HepG2 (cell line): ENCODE measurements around the gene METTL22. TPM values are rescaled to one million over a fixed set of nuclear protein-coding genes. Genes with fewer than 3 reads are reported as not detected.

Source experiments
- ATAC-seq: fragments of 200-7000 bp; cut with Tn5 transposase; 3 replicates; pipeline ENCODE4 v1.9.1; 2020; ENCODE audit warnings: mild to moderate bottlenecking, moderate library complexity
- BruUV-seq: library from RNA; stranded (reverse); fragments of 400-500 nt; replicated peaks from 2 replicates; lab custom pipeline; 2021; lab: Mats Ljungman, UMichigan
- CTCF ChIA-PET: fragments of 300-600 bp; formaldehyde crosslinking; extraction: SDS; loops from one replicate; lab custom pipeline; 2021; ENCODE audit warnings: low total read pairs, inconsistent platforms, low intra/inter-chr PET ratio; lab: Yijun Ruan, JAX
- POLR2A ChIA-PET: fragments of 350-600 bp; sonication (Branson Sonifier 250); formaldehyde crosslinking; loops from one replicate; lab custom pipeline; 2020; ENCODE audit warnings: antibody characterized with exemption, inconsistent platforms; lab: Yijun Ruan, JAX
- DNase-seq: peaks from one replicate; pipeline ENCODE4 v3.0.0-alpha.2; 2015; ENCODE audit warnings: low spot score
- FAIRE-seq: peaks from 3 replicates; lab custom pipeline; 2011; peaks lifted over from hg19 to GRCh38; lab: Jason Lieb, UNC
- H2AFZ ChIP-seq: one replicate; pipeline ENCODE4 v1.6.1; 2011; ENCODE audit warnings: low read length, inconsistent platforms
- H3K27ac ChIP-seq: fragments of 300-600 bp; 3 replicates; pipeline ENCODE4 v1.8.0; 2011; ENCODE audit warnings: mixed run types, mild to moderate bottlenecking, mixed read lengths, low read length, inconsistent platforms; ENCODE audit not compliant: insufficient read depth; ENCODE audit errors: extremely low read length
- H3K27me3 ChIP-seq, 2 experiments: fragments of 200-600 bp in 1 of 2; 2 replicates in 1 of 2; 3 replicates in 1 of 2; pipeline versions ENCODE4 v1.6.0 to v1.8.0; 2011; ENCODE audit warnings: low read length in 2 of 2, mild to moderate bottlenecking in 2 of 2, moderate library complexity in 2 of 2, inconsistent platforms in 1 of 2; ENCODE audit not compliant: insufficient read depth in 2 of 2, control insufficient read depth in 1 of 2
- H3K36me3 ChIP-seq, 2 experiments: fragments of 200-600 bp in 1 of 2; replicated peaks in 1 of 2; 2 replicates in 1 of 2; 3 replicates in 1 of 2; pipeline versions ENCODE4 v1.5.1 to v1.8.0; 2011; ENCODE audit warnings: low read length in 2 of 2, inconsistent platforms in 1 of 2; ENCODE audit not compliant: insufficient read depth in 2 of 2, control insufficient read depth in 1 of 2
- H3K4me1 ChIP-seq: 2 replicates; pipeline ENCODE4 v1.5.1; 2012; ENCODE audit warnings: low read length, inconsistent platforms; ENCODE audit not compliant: insufficient read depth
- H3K4me2 ChIP-seq: 2 replicates; pipeline ENCODE4 v1.6.0; 2011; ENCODE audit warnings: low read depth, low read length, inconsistent platforms
- H3K4me3 ChIP-seq, 3 experiments: fragments of 200-600 bp in 1 of 3; sonication (generic), shearing (Covaris generic) in 1 of 3; replicated peaks in 1 of 3; 2 replicates each; pipeline ENCODE4 v1.5.1; 2011 to 2016; ENCODE audit warnings: low read length in 3 of 3, inconsistent platforms in 2 of 3, low read depth in 2 of 3, mild to moderate bottlenecking in 2 of 3, control low read depth in 1 of 3, mixed read lengths in 1 of 3; ENCODE audit not compliant: insufficient read depth in 1 of 3
- H3K79me2 ChIP-seq: one replicate; pipeline ENCODE4 v1.6.1; 2011; ENCODE audit warnings: low read length, inconsistent platforms; ENCODE audit not compliant: insufficient read depth
- H3K9ac ChIP-seq: 2 replicates; pipeline ENCODE4 v1.6.0; 2011; ENCODE audit warnings: mild to moderate bottlenecking, low read depth, low read length, inconsistent platforms; ENCODE audit not compliant: insufficient read depth
- H3K9me3 ChIP-seq: 2 replicates; pipeline ENCODE4 v1.5.1; 2012; ENCODE audit warnings: mild to moderate bottlenecking, low read length
- H4K20me1 ChIP-seq: 2 replicates; pipeline ENCODE4 v1.6.0; 2011; ENCODE audit warnings: inconsistent platforms, mild to moderate bottlenecking, low read length, moderate library complexity; ENCODE audit not compliant: insufficient read depth
- AHR ChIP-seq: IDR thresholded peaks from 2 replicates; pipeline ENCODE4 v1.6.1; 2018; ENCODE audit warnings: missing genetic modification reagents, missing compliant biosample characterization
- AKAP8 ChIP-seq: sonication (generic); formaldehyde crosslinking; IDR thresholded peaks from 2 replicates; pipeline ENCODE4 v1.5.1; 2020; ENCODE audit warnings: mild to moderate bottlenecking, missing genetic modification reagents
- ATF3 ChIP-seq: sonication (generic); formaldehyde crosslinking; IDR thresholded peaks from 2 replicates; pipeline ENCODE4 v1.4.0; 2020; ENCODE audit warnings: missing genetic modification reagents
- EED ChIP-seq: sonication (generic); formaldehyde crosslinking; IDR thresholded peaks from 2 replicates; pipeline ENCODE4 v1.5.0; 2020; ENCODE audit warnings: mild to moderate bottlenecking, missing genetic modification reagents
- GTF2F1 ChIP-seq: fragments of 150-350 bp; IDR thresholded peaks from 2 replicates; pipeline ENCODE4 v1.6.1; 2014; ENCODE audit warnings: low read length
- HNRNPLL ChIP-seq: fragments of 200-400 bp; formaldehyde crosslinking; IDR thresholded peaks from 2 replicates; pipeline ENCODE4 v1.6.1; 2017; ENCODE audit warnings: mild to moderate bottlenecking, low read depth, low read length; ENCODE audit not compliant: poor library complexity, severe bottlenecking
- HOXA9 ChIP-seq: sonication (generic); formaldehyde crosslinking; IDR thresholded peaks from 2 replicates; pipeline ENCODE4 v1.8.1; 2022; ENCODE audit warnings: missing genetic modification reagents, mild to moderate bottlenecking, moderate library complexity, borderline replicate concordance
- IRF9 ChIP-seq: sonication (generic); formaldehyde crosslinking; IDR thresholded peaks from 2 replicates; pipeline ENCODE4 v1.8.0; 2022; ENCODE audit warnings: missing genetic modification reagents, mild to moderate bottlenecking, borderline replicate concordance
- KLF16 ChIP-seq, 2 experiments: sonication (generic) in 1 of 2; formaldehyde crosslinking in 1 of 2; IDR thresholded peaks; 2 replicates each; pipeline versions ENCODE4 v1.6.1 to v1.8.0; 2016 to 2023; ENCODE audit warnings: missing genetic modification reagents in 2 of 2, missing compliant biosample characterization in 1 of 2
- MAZ ChIP-seq, 2 experiments: sonication (generic) in 1 of 2; formaldehyde crosslinking in 1 of 2; IDR thresholded peaks; 2 replicates each; pipeline versions ENCODE4 v1.5.0 to v1.6.1; 2012 to 2020; ENCODE audit warnings: low read depth in 2 of 2, mild to moderate bottlenecking in 2 of 2, borderline replicate concordance in 1 of 2, improper control_type of control experiment in 1 of 2, low read length in 1 of 2, missing genetic modification reagents in 1 of 2, moderate library complexity in 1 of 2
- NCOA2 ChIP-seq: sonication (generic); formaldehyde crosslinking; IDR thresholded peaks from 2 replicates; pipeline ENCODE4 v1.8.0; 2022; ENCODE audit warnings: inconsistent platforms
- PITX1 ChIP-seq: sonication (generic); formaldehyde crosslinking; IDR thresholded peaks from 2 replicates; pipeline ENCODE4 v1.5.1; 2020; ENCODE audit warnings: mild to moderate bottlenecking, missing genetic modification reagents
- RELA ChIP-seq: sonication (generic); formaldehyde crosslinking; IDR thresholded peaks from 2 replicates; pipeline ENCODE4 v1.4.0; 2020; ENCODE audit warnings: missing genetic modification reagents
- SAP130 ChIP-seq: IDR thresholded peaks from 2 replicates; pipeline ENCODE4 v1.6.1; 2016; ENCODE audit warnings: low read depth
- TOPORS ChIP-seq: sonication (generic); formaldehyde crosslinking; IDR thresholded peaks from 2 replicates; pipeline ENCODE4 v1.8.0; 2023; ENCODE audit warnings: mild to moderate bottlenecking, missing genetic modification reagents
- ZBTB7B ChIP-seq: sonication (generic); formaldehyde crosslinking; IDR thresholded peaks from 2 replicates; pipeline ENCODE4 v1.4.0; 2020; ENCODE audit warnings: missing genetic modification reagents
- ZFAT ChIP-seq: sonication (generic); formaldehyde crosslinking; conservative IDR thresholded peaks from 2 replicates; pipeline ENCODE4 v1.8.1; 2023; ENCODE audit warnings: missing genetic modification reagents, inconsistent platforms
- ZMYM2 ChIP-seq: sonication (generic); formaldehyde crosslinking; IDR thresholded peaks from 2 replicates; pipeline ENCODE4 v1.8.0; 2022; ENCODE audit warnings: mild to moderate bottlenecking, missing genetic modification reagents
- ZNF3 ChIP-seq: IDR thresholded peaks from 2 replicates; pipeline ENCODE4 v1.7.0; 2017; ENCODE audit warnings: inconsistent platforms
- ZNF451 ChIP-seq: sonication (generic); formaldehyde crosslinking; IDR thresholded peaks from 2 replicates; pipeline ENCODE4 v1.5.0; 2020; ENCODE audit warnings: mild to moderate bottlenecking, missing genetic modification reagents
- ZNF468 ChIP-seq: sonication (generic); formaldehyde crosslinking; IDR thresholded peaks from 2 replicates; pipeline ENCODE4 v1.8.0; 2022; ENCODE audit warnings: mild to moderate bottlenecking, moderate library complexity, missing genetic modification reagents
- ZNF605 ChIP-seq: sonication (generic); formaldehyde crosslinking; IDR thresholded peaks from 2 replicates; pipeline ENCODE4 v1.8.0; 2022; ENCODE audit warnings: mild to moderate bottlenecking, missing genetic modification reagents
- ZNF672 ChIP-seq: sonication (generic); formaldehyde crosslinking; IDR thresholded peaks from 2 replicates; pipeline ENCODE4 v1.8.1; 2022; ENCODE audit warnings: missing genetic modification reagents
- WGBS: methylation state at CpG from one replicate; pipeline ENCODE4 v1.1.6; 2017; ENCODE audit warnings: low lambda C conversion rate; 5-methylcytosine and 5-hydroxymethylcytosine counted together
- in situ Hi-C: cut with HindIII; loops from 2 replicates; pipeline ENCODE4 v1.10.0; 2017; ENCODE audit warnings: low pct_unique_long_range_greater_than_20kb; ENCODE audit not compliant: extremely low pct_ligation_motif_present
- intact Hi-C: fragments of 100-400 bp; cut with micrococcal nuclease; formaldehyde crosslinking; loops from one replicate; pipeline ENCODE4 v1.10.0; 2022; ENCODE audit not compliant: unreplicated experiment
- polyA plus RNA-seq, 8 experiments: library from polyadenylated mRNA; depleted of rRNA in 3 of 8; stranded (reverse) in 7 of 8; unstranded in 1 of 8; fragments of >200 nt; fragmentation: Illumina TruSeq in 4 of 8; extraction: Trizol in 4 of 8; gene quantifications; 2 replicates each; pipeline versions ENCODE4 v1.2.1 to v1.2.3, GENCODE V29; 2011 to 2016; ENCODE audit warnings: low read depth in 4 of 8, missing spikeins in 1 of 8, mixed read lengths in 1 of 8; ENCODE audit not compliant: insufficient read depth in 1 of 8
- total RNA-seq, 5 experiments: library from RNA; depleted of rRNA; stranded (reverse); fragments of >200 nt; fragmentation: Illumina TruSeq; extraction: Trizol; gene quantifications; 2 replicates each; pipeline ENCODE4 v1.2.3, GENCODE V29; 2016; ENCODE audit warnings: low read depth in 1 of 5
- TF ChIP-seq, protein P1 (sequence below): IDR thresholded peaks from 2 replicates; pipeline ENCODE4 v1.6.1; 2016; ENCODE audit warnings: low read depth

METTL22 gene
- total and polyA plus RNA-seq, 2 of the 13 experiments (the other 11 are each of a cell fraction or from before 2014, with no cell fraction given): 36.2 to 94.8 TPM

GRCh38 chr16:8676160-8676547, 54.7 kb downstream of the METTL22 start:
- intact Hi-C loops (loop anchor here (5.0 to 10.0 kb wide), 2 partner anchors 186 to 419 kb away; partner anchors contain the start of gene HAPSTR1), in situ Hi-C loops (loop anchor here (5.0 kb wide), 1 partner anchor 66 kb away; no protein-coding TSS in a partner anchor)
- POLR2A ChIA-PET: interaction anchor here (0.8 to 2.1 kb wide), 9 partner anchors 11 to 415 kb away, joined by 3 to 17 read pairs (median 4); partner anchors contain the start of genes CARHSP1 and HAPSTR1
- BruUV-seq: TSS peak; percentile 45
- FAIRE-seq (no peak), ATAC-seq (0 out of 3 replicates have a peak, but pooled peaks have one; percentile 0), DNase-seq (no peak)
- WGBS: 15% methylated on average over 5 of the region's 5 CpGs
- CTCF ChIA-PET: no interaction called here
- Histone ChIP-seq H3K9ac (peak overlapping the region; percentile 71), H3K4me3 (peak overlapping the region; percentile 81 to 94 (median 89); a peak in 5 of 6 replicates), H3K4me2 (peak overlapping the region; percentile 89), H2AFZ (no peak overlapping the region), H3K27me3 (no peaks in the 10 kb centered on the region; a peak in 1 of 5 replicates), H4K20me1 (peaks cover 6% of the 10 kb centered on the region; the same call in 1 of the 2 replicates), H3K79me2 (peaks cover 33% of the 10 kb centered on the region), H3K9me3 (no peaks in the 10 kb centered on the region), H3K36me3 (0 out of 5 replicates have a peak, but pooled peaks cover 0 to 5% of the 10 kb centered on the region in 2 experiments), H3K4me1 (peaks cover 75% of the 10 kb centered on the region), H3K27ac (peak overlapping the region; percentile 13)
- TF ChIP-seq AKAP8 (0 out of 2 replicates have a peak, but pooled peaks have one; percentile 35), SAP130 (CRISPR knock-in tag) (no peak), RELA (CRISPR knock-in tag) (no peak), ZMYM2 (CRISPR knock-in tag) (0 out of 2 replicates have a peak, but pooled peaks have one; percentile 29), KLF16 (CRISPR knock-in tag; IDR thresholded peaks at IDR 0.05) (no peak), PITX1 (CRISPR knock-in tag) (0 out of 2 replicates have a peak, but pooled peaks have one; percentile 29), ZNF3 (CRISPR knock-in tag) (no peak), TOPORS (CRISPR knock-in tag) (no peak), MAZ (IDR thresholded peaks at IDR 0.05; ENCODE audit: borderline replicate concordance, low read depth, low read length) (no peak), MAZ (CRISPR knock-in tag; IDR thresholded peaks at IDR 0.05; ENCODE audit: low read depth) (0 out of 2 replicates have a peak, but pooled peaks have one; percentile 3), ZNF468 (CRISPR knock-in tag) (0 out of 2 replicates have a peak, but pooled peaks have one; percentile 21), ZFAT (CRISPR knock-in tag) (no peak), GTF2F1 (no peak), ATF3 (CRISPR knock-in tag) (peak; percentile 6; the same call in 1 of the 2 replicates), ZNF605 (CRISPR knock-in tag) (peak; percentile 21; the same call in 1 of the 2 replicates), IRF9 (CRISPR knock-in tag) (peak; percentile 52; the same call in 1 of the 2 replicates), HOXA9 (no peak), AHR (no peak), NCOA2 (CRISPR knock-in tag) (no peak), ZBTB7B (CRISPR knock-in tag) (no peak), HNRNPLL (no peak), ZNF672 (CRISPR knock-in tag) (no peak), EED (no peak), ZNF451 (CRISPR knock-in tag) (no peak)
- TF ChIP-seq, protein P1, sequence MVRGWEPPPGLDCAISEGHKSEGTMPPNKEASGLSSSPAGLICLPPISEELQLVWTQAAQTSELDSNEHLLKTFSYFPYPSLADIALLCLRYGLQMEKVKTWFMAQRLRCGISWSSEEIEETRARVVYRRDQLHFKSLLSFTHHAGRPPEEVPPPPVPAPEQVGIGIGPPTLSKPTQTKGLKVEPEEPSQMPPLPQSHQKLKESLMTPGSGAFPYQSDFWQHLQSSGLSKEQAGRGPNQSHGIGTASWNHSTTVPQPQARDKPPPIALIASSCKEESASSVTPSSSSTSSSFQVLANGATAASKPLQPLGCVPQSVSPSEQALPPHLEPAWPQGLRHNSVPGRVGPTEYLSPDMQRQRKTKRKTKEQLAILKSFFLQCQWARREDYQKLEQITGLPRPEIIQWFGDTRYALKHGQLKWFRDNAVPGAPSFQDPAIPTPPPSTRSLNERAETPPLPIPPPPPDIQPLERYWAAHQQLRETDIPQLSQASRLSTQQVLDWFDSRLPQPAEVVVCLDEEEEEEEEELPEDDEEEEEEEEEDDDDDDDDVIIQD: no peak
